Suprapubic skin (tissue), 4 donors: Measurements from ENCODE around the gene SWAP70. TPM values are rescaled to one million over a fixed set of nuclear protein-coding genes. Genes with fewer than 3 reads are reported as not detected.

Source experiments
- DNase-seq, 2 donors: peaks; one replicate each; pipeline ENCODE4 v3.0.0-alpha.2; 2019; ENCODE audit warnings: low spot score in 2 of 2
- H3K27ac ChIP-seq: fragments of 200-600 bp; sonication (generic); one replicate; pipeline ENCODE4 v1.5.1; 2019
- H3K27me3 ChIP-seq: fragments of 200-600 bp; sonication (generic); one replicate; pipeline ENCODE4 v1.5.1; 2019
- H3K36me3 ChIP-seq: fragments of 200-600 bp; sonication (generic); one replicate; pipeline ENCODE4 v1.5.1; 2019
- H3K4me1 ChIP-seq: fragments of 200-600 bp; sonication (generic); one replicate; pipeline ENCODE4 v1.5.1; 2019
- H3K4me3 ChIP-seq: fragments of 200-600 bp; sonication (generic); one replicate; pipeline ENCODE4 v1.5.1; 2019; ENCODE audit warnings: mild to moderate bottlenecking
- H3K9me3 ChIP-seq: fragments of 200-600 bp; sonication (generic); one replicate; pipeline ENCODE4 v1.5.1; 2019
- CTCF ChIP-seq, 2 donors: fragments of 200-600 bp in 1 of 2; fragments of 450-650 bp in 1 of 2; sonication (generic) in 1 of 2; IDR thresholded peaks; one replicate each; pipeline ENCODE4 v1.5.1; 2016 to 2019; ENCODE audit warnings: antibody characterized with exemption in 2 of 2, mild to moderate bottlenecking in 1 of 2, moderate library complexity in 1 of 2
- EP300 ChIP-seq: sonication (generic); formaldehyde crosslinking; IDR thresholded peaks from one replicate; pipeline ENCODE4 v1.6.1; 2017; ENCODE audit warnings: antibody characterized with exemption
- POLR2A ChIP-seq, 2 donors: fragments of 450-650 bp; IDR thresholded peaks; one replicate each; pipeline ENCODE4 v1.6.1; 2017; ENCODE audit warnings: antibody characterized with exemption in 2 of 2, mild to moderate bottlenecking in 2 of 2, moderate library complexity in 2 of 2
- POLR2AphosphoS5 ChIP-seq, 3 donors: sonication (generic); formaldehyde crosslinking; IDR thresholded peaks; one replicate each; pipeline ENCODE4 v1.6.1; 2017; ENCODE audit warnings: antibody characterized with exemption in 3 of 3
- WGBS: methylation state at CpG from one replicate; pipeline ENCODE4 v1.1.5; 2018; 5-methylcytosine and 5-hydroxymethylcytosine counted together
- total RNA-seq, 4 donors: library from RNA; depleted of rRNA; stranded (reverse); fragments of >200 nt; gene quantifications; one replicate each; pipeline ENCODE4 v1.1.0, GENCODE V29; 2016

The SWAP70 gene
- total RNA-seq, 4 donors from 2014 or later = 27.6 to 64.9 (median 35.8) TPM

GRCh38 chr11:9710223-9710622 is 46.3 kb downstream of the SWAP70 start:
- Histone ChIP-seq H3K4me1 (peaks cover 13% of the 10 kb centered on the region), H3K27me3 (no peaks in the 10 kb centered on the region), H3K9me3 (no peaks in the 10 kb centered on the region), H3K4me3 (no peak overlapping the region), H3K36me3 (peaks cover 4% of the 10 kb centered on the region), H3K27ac (peak overlapping the region; percentile 4)
- DNase-seq = no peak
- 83% methylated on average over 4 of the region's 4 CpGs for WGBS
- TF ChIP-seq EP300 (no peak), POLR2A (IDR thresholded peaks at IDR 0.05) (no peak), POLR2AphosphoS5 (IDR thresholded peaks at IDR 0.05) (no peak), CTCF (IDR thresholded peaks at IDR 0.05) (no peak)

GRCh38 chr11:9710852-9711251 is 47.0 kb downstream of the SWAP70 start:
- TF ChIP-seq CTCF (IDR thresholded peaks at IDR 0.05) = no peak
- no peak for TF ChIP-seq EP300
- no peak for TF ChIP-seq POLR2A (IDR thresholded peaks at IDR 0.05)
- TF ChIP-seq POLR2AphosphoS5 (IDR thresholded peaks at IDR 0.05) = no peak
- no peak overlapping the region for H3K4me3 ChIP-seq
- H3K27ac ChIP-seq = peak overlapping the region; percentile 4
- WGBS = 91% methylated on average over 1 of the region's 1 CpG
- H3K4me1 ChIP-seq = peaks cover 13% of the 10 kb centered on the region
- H3K27me3 ChIP-seq = no peaks in the 10 kb centered on the region
- no peak for DNase-seq
- H3K9me3 ChIP-seq = no peaks in the 10 kb centered on the region
- peaks cover 9% of the 10 kb centered on the region for H3K36me3 ChIP-seq

- DNase-seq = no peak
- H3K27me3 ChIP-seq = no peaks in the 10 kb centered on the region
- no peak overlapping the region for H3K4me3 ChIP-seq
- TF ChIP-seq POLR2AphosphoS5 (IDR thresholded peaks at IDR 0.05) = no peak
- no peak for TF ChIP-seq EP300
- no peak for TF ChIP-seq POLR2A (IDR thresholded peaks at IDR 0.05)
- TF ChIP-seq CTCF (IDR thresholded peaks at IDR 0.05) = no peak
- H3K9me3 ChIP-seq = no peaks in the 10 kb centered on the region
- H3K27ac ChIP-seq = no peak overlapping the region
- H3K4me1 ChIP-seq = peaks cover 17% of the 10 kb centered on the region
- H3K36me3 ChIP-seq = peaks cover 9% of the 10 kb centered on the region
- 81% methylated on average over 7 of the region's 7 CpGs for WGBS
These were observed 47.8 kb downstream of the SWAP70 start for GRCh38 chr11:9711454-9712307.

- Histone ChIP-seq H3K27me3 (no peaks in the 10 kb centered on the region), H3K4me3 (no peak overlapping the region), H3K4me1 (peaks cover 29% of the 10 kb centered on the region), H3K9me3 (no peaks in the 10 kb centered on the region), H3K36me3 (peaks cover 9% of the 10 kb centered on the region), H3K27ac (no peak overlapping the region)
- TF ChIP-seq POLR2AphosphoS5 (IDR thresholded peaks at IDR 0.05) = no peak
- TF ChIP-seq POLR2A (IDR thresholded peaks at IDR 0.05) = no peak
- no peak for TF ChIP-seq CTCF (IDR thresholded peaks at IDR 0.05)
- no peak for TF ChIP-seq EP300
- WGBS = 95% methylated on average over 5 of the region's 5 CpGs
- no peak for DNase-seq
These were observed 50.5 kb downstream of the SWAP70 start for GRCh38 chr11:9714272-9714940.
